GM19035 (cell line): ENCODE results near the gene MAN2B1.
"Not testable (repeated sequence)": the region's sequence is repeated elsewhere in the genome, so short reads cannot be mapped to it uniquely, and the experiment has no call there.

Experiments used
- ATAC-seq: cut with Tn5 transposase; IDR thresholded peaks from one replicate; pipeline ENCODE4 v1.9.1; 2021; ENCODE audit not compliant: unreplicated experiment

The MAN2B1 gene

DNA sequence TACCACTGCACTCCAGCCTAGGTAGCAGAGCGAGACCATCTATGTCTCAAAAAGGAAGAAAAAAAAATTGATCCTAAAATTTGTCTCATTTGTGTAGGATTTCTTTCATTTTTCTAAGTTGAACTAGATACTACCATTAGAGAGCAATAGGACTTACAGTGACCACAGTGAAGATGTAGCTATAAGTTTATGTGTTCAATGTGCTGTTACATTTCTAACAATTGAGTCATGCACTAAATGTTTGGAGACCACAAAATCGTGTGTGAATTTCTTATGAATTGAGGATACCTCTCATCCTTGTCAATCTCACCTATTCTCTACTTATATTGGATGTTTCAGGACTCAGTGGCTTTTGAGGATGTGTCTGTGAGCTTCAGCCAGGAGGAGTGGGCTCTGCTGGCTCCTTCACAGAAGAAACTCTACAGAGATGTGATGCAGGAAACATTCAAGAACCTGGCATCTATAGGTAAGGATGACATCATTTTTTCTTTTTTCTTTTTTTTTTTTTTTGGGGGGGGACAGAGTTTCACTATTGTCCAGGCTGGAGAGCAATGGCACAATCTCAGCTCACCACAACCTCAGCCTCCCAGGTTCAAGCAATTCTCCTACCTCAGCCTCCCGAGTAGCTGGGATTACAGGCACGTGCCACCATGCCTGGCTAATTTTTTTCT is 43.0 kb downstream of the MAN2B1 start:
- no peak for ATAC-seq

DNA sequence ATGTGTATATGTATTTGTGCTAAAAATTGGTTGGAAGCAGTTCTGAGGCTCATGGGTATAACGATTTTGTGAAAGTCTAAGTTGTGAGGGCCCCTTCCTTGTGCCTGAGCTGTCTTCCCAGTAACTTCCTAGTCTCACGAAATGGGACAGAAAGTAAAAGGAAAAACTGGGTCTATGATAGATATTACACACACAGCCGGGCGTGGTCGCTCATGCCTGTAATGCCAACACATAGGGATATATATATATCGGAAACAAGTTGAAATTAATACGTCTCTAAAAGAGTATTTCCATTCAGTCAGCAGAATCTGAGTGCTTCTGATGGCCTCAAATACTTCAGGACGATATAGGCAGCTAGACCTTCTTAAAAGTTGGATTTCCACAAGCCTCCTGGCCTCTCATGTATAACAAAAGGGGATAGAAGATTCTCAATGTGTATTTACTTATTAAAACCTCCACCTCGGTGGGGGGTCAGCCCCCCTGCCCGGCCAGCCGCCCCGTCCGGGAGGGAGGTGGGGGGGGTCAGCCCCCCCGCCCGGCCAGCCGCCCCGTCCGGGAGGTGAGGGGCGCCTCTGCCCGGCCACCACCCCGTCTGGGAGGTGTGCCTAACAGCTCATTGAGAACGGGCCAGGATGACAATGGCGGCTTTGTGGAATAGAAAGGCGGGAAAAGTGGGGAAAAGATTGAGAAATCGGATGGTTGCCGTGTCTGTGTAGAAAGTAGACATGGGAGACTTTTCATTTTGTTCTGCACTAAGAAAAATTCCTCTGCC is 45.1 kb downstream of the MAN2B1 start:
- ATAC-seq = not testable (repeated sequence)

DNA sequence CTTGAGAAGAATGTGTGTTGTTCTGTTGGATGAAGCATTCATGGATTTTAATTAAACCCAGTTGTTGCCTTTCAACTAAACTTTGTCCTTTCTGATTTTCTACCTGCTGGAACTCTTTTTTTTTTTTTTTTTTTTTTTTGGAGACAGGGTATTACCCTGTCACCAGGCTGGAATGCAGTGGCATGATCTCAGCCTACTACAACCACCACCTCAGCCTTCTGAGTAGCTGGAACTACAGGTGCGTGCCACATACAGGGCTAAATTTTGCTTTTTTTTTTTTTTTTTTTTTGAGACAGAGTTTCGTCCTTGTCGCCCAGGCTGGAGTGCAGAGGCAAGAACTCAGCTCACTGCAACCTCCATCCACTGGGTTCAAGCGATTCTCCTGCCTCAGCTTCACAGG is 48.9 kb downstream of the MAN2B1 start:
- ATAC-seq = no peak

DNA sequence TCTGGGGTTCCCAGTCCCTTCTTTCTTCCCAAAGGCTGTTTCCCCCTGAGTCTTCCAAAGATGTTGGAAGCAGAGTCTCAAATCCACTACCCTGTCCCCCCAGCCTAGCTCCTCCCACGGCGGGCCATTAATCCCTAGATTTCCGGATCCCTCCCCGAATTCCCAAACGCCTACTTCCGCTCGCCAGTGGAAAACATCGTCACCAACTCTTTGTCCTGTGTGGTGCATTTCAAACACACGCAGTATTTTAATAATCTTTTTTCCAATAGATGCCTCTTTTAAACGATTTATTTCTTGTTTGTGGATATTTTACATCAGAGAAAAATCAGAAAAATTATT is 55.2 kb downstream of the MAN2B1 start:
- ATAC-seq = no peak

DNA sequence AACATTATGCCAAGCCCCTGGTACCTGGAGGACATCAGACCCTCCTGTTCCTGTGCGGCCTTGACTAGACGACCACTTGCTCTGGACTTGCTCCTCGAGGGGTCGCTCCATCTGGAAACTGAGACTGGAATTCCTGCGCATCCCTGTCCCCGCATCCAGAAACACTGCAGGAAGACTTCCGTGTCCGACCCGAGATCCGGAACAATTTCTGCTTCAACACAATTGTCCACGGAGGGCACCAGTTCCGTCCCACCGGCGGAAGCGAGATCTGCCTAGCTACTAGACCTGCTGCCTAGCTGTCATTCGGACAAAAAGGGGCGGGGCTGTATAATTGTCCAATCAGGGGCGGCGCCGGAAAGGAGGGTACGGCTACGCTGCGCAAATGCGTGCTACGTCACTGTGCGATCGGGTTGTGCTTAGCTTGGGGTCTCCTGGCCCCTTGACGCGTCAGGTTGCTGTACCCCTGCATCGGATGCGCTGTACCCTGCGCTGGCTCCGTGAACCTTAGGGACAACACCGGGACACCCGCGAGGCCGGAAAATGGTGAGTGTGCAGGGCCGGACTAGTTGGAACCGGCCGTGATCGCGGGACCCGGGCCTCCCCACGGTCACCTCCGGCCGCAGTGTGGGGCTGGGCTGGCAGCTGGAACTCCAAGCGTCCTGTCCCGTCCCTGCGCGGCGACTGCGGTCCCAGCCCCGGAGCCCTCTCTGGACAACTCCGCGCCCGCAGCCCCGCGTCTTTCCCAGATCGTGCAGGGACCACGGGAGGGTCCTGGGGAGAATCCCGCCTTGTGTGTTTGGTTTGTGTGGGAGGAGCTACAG is 55.8 kb downstream of the MAN2B1 start, which contains the start of the genes ZNF490 and ZNF791:
TSS of gene ZNF490 (minus strand) at position 274 of the 821 bp plus-strand sequence. CDS start at position 141, 133 bp downstream.
TSS of gene ZNF791 (plus strand) at position 381 of the 821 bp plus-strand sequence. CDS start at position 541, 160 bp downstream.
- peak; percentile 74 for ATAC-seq

DNA sequence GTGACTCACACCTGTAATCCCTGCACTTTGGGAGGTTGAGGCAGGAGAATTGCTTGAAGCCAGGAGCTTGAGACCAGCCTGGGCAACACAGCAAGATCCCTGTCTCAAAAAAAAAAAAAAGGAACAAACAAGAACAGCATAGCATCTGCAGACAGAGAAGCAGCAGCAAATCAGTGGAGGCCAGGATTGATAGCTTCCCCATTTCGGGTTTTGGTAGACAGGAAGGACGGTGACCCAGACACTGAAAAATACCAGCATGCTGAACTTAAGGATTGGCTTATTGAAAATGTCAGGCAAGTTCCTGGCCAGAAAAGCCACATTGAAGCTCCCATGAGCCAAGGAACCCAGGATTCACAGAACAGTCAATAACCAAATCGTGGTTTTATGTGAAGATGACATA is 58.9 kb downstream of the MAN2B1 start:
- ATAC-seq = no peak

DNA sequence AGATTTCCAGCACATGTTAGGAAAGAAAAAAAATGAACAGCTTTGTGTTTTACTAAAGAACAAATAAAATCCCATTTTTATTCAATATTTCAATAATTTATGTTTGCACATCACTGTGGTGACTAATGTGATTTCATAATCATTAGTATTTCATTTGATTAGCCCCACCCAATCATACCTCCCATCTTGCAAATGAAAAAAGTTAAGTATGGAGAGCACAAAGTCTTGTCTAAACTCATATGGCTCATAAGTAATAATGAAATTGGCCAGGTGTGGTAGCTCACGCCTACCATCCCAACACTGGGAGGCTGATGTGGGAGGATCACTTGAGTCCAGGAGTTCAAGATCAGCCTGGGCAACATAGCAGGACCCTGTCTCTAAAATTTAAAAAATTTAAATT is 59.7 kb downstream of the MAN2B1 start:
- ATAC-seq = no peak

DNA sequence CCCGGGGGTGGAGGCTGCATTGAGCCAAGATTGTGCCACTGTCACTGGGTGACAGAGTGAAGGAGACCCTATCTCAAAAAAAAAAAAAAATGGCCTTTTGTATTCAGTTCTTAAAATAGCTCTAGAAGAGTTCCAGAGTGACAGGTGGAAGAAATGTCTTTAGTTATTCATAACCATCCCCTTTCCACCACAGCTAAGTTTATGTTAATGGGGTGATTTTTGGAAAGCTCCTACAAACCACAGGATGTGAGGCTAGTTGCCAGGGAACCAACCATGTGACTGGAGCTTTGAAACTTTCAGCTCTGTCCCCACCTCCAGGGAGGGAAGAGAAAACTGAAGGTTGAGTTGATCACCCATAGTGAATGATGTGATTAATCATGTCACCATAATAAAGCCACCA is 62.8 kb downstream of the MAN2B1 start:
- ATAC-seq = no peak

DNA sequence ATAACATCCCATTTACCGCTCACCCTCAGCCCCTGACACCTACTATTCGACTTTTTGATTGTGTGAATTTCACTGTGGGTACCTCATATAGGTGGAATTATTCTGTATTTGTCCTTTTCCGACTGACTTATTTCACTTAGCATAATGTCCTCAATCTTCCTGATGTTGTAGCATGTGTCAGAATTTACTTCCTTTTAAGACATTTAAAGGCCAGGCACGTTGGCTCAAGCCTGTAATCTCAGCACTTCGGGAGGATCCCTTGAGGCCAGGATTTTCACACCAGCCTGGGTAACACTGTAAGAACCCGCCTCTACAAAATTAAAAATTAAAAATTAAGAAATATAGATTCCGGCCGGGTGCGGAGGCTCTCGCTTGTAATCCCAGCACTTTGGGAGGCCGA is 68.9 kb downstream of the MAN2B1 start:
- no peak for ATAC-seq

DNA sequence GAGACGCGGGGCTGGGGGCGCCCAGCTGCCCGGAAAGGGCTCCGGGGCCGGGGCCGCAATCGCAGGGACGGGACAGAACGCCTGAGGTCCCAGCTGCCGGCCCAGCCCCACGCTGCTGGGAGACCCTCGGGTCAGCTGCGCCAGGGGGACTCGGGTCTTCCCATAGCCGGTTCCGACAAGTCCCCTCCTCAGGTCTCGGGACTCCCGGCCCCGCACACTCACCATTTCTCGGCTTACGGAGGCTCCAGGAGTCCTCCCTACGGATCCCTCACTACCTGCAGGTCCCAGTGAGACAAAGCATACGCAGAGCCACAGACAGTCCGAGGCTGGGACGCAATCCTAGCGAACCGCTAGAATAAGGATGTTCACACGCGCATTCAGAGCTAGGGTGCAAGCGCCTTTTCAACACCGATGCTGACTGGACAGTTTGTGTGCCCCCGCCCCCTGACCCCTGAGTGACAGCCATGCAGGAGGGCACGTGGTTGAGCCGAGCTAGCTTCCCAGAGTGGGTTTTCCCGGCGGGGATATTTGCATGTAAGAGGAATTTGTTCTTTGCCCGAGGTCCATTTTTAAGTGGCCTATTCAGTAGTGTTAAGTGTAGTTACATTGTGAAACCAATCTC is 69.5 kb downstream of the MAN2B1 start:
- no peak for ATAC-seq
